GM23338 (cell line): ENCODE results near the gene STK4. TPM values are rescaled to one million over a fixed set of nuclear protein-coding genes. Genes with fewer than 3 reads are reported as not detected.

ENCODE experiments used
- ATAC-seq: fragments of 200-7000 bp; cut with Tn5 transposase; 3 replicates; pipeline ENCODE4 v1.9.1; 2020
- DNase-seq: peaks from one replicate; pipeline ENCODE4 v3.0.0-alpha.2; 2015; ENCODE audit warnings: low spot score
- H2AFZ ChIP-seq: fragments of 200-600 bp; sonication (generic); 2 replicates; pipeline ENCODE4 v1.8.0; 2016; ENCODE audit warnings: antibody characterized with exemption, mild to moderate bottlenecking, moderate library complexity
- H3F3A ChIP-seq: fragments of 200-600 bp; sonication (generic); replicated peaks from 2 replicates; pipeline ENCODE4 v1.8.0; 2017; ENCODE audit warnings: antibody characterized with exemption, mixed run types, low read depth
- H3K27ac ChIP-seq: fragments of 200-600 bp; sonication (generic); 2 replicates; pipeline ENCODE4 v1.6.1; 2016; ENCODE audit warnings: low read depth
- H3K27me3 ChIP-seq: fragments of 200-600 bp; sonication (generic); 2 replicates; pipeline ENCODE4 v1.8.0; 2016; ENCODE audit warnings: mild to moderate bottlenecking, mixed run types, moderate library complexity; ENCODE audit not compliant: insufficient read depth
- H3K36me3 ChIP-seq: fragments of 200-600 bp; sonication (generic); 2 replicates; pipeline ENCODE4 v1.8.0; 2016; ENCODE audit warnings: mild to moderate bottlenecking; ENCODE audit not compliant: insufficient read depth
- H3K4me1 ChIP-seq: fragments of 200-600 bp; sonication (generic); 2 replicates; pipeline ENCODE4 v1.8.0; 2016; ENCODE audit warnings: mild to moderate bottlenecking, moderate library complexity; ENCODE audit not compliant: insufficient read depth
- H3K4me2 ChIP-seq: fragments of 200-600 bp; sonication (generic); 2 replicates; pipeline ENCODE4 v1.7.1; 2017; ENCODE audit warnings: mixed run types
- H3K4me3 ChIP-seq: fragments of 200-600 bp; sonication (generic); 2 replicates; pipeline ENCODE4 v1.6.1; 2016; ENCODE audit warnings: mixed run types
- H3K79me2 ChIP-seq: fragments of 200-600 bp; sonication (generic); replicated peaks from 2 replicates; pipeline ENCODE4 v1.8.0; 2017; ENCODE audit warnings: mild to moderate bottlenecking; ENCODE audit not compliant: insufficient read depth
- H3K9me2 ChIP-seq: fragments of 200-600 bp; sonication (generic); 2 replicates; pipeline ENCODE4 v1.8.0; 2017; ENCODE audit not compliant: insufficient read depth
- H4K20me1 ChIP-seq: fragments of 200-600 bp; sonication (generic); replicated peaks from 2 replicates; pipeline ENCODE4 v1.8.0; 2017; ENCODE audit warnings: mild to moderate bottlenecking; ENCODE audit not compliant: insufficient read depth
- H3K27ac Mint-ChIP-seq: 2 replicates; pipeline ENCODE4 v1.8.0; 2020; ENCODE audit warnings: inconsistent platforms, mild to moderate bottlenecking, moderate library complexity, mixed read lengths
- H3K27me3 Mint-ChIP-seq: 3 replicates; pipeline ENCODE4 v1.8.0; 2022; ENCODE audit warnings: low read depth, mild to moderate bottlenecking, moderate library complexity, mixed read lengths, inconsistent platforms; ENCODE audit not compliant: insufficient read depth, poor library complexity
- H3K36me3 Mint-ChIP-seq: 3 replicates; pipeline ENCODE4 v1.8.0; 2021; ENCODE audit warnings: low read depth, mild to moderate bottlenecking, inconsistent platforms, moderate library complexity, mixed read lengths
- H3K4me1 Mint-ChIP-seq: 3 replicates; pipeline ENCODE4 v1.8.0; 2020; ENCODE audit warnings: mild to moderate bottlenecking, inconsistent platforms, mixed read lengths
- H3K4me3 Mint-ChIP-seq: 3 replicates; pipeline ENCODE4 v1.8.0; 2021; ENCODE audit warnings: moderate library complexity, mild to moderate bottlenecking, inconsistent platforms, mixed read lengths
- H3K9me3 Mint-ChIP-seq: 3 replicates; pipeline ENCODE4 v1.8.0; 2020; ENCODE audit warnings: moderate library complexity, mild to moderate bottlenecking, inconsistent platforms, mixed read lengths
- CREB1 ChIP-seq: fragments of 250-450 bp; sonication (Bioruptor Pico); IDR thresholded peaks from 2 replicates; pipeline ENCODE4 v1.5.0; 2020; ENCODE audit warnings: low read depth, mild to moderate bottlenecking, moderate library complexity
- ETS1 ChIP-seq: IDR thresholded peaks from 2 replicates; pipeline ENCODE4 v1.6.1; 2016; ENCODE audit warnings: antibody characterized with exemption
- EZH2 ChIP-seq: fragments of 200-600 bp; sonication (generic); IDR thresholded peaks from one replicate; pipeline ENCODE4 v1.8.0; 2017; ENCODE audit warnings: antibody characterized with exemption, mild to moderate bottlenecking, low read depth; ENCODE audit not compliant: unreplicated experiment
- EZH2phosphoT487 ChIP-seq: fragments of 200-600 bp; sonication (generic); IDR thresholded peaks from one replicate; pipeline ENCODE4 v1.8.1; 2018; ENCODE audit warnings: antibody characterized with exemption; ENCODE audit not compliant: unreplicated experiment
- JUNB ChIP-seq: IDR thresholded peaks from one replicate; pipeline ENCODE4 v1.6.1; 2016; ENCODE audit warnings: antibody characterized with exemption; ENCODE audit not compliant: unreplicated experiment
- NANOG ChIP-seq: IDR thresholded peaks from 2 replicates; pipeline ENCODE4 v1.6.1; 2016; ENCODE audit warnings: antibody characterized with exemption, borderline replicate concordance
- POLR2AphosphoS5 ChIP-seq: IDR thresholded peaks from 2 replicates; pipeline ENCODE4 v1.6.1; 2016; ENCODE audit warnings: antibody characterized with exemption, low read depth
- REST ChIP-seq: IDR thresholded peaks from one replicate; pipeline ENCODE4 v1.6.1; 2018; ENCODE audit warnings: antibody characterized with exemption; ENCODE audit not compliant: unreplicated experiment
- STAT1 ChIP-seq: IDR thresholded peaks from one replicate; pipeline ENCODE4 v1.6.1; 2016; ENCODE audit warnings: antibody characterized with exemption; ENCODE audit not compliant: unreplicated experiment
- ZNF114 ChIP-seq: fragments of 250-450 bp; sonication (Bioruptor Pico); IDR thresholded peaks from 2 replicates; pipeline ENCODE4 v1.5.0; 2020; ENCODE audit warnings: mild to moderate bottlenecking, moderate library complexity
- ZNF331 ChIP-seq: fragments of 250-450 bp; sonication (Bioruptor Pico); IDR thresholded peaks from 2 replicates; pipeline ENCODE4 v1.5.0; 2020; ENCODE audit warnings: low read depth, mild to moderate bottlenecking, moderate library complexity
- ZNF462 ChIP-seq: fragments of 250-450 bp; sonication (Bioruptor Pico); IDR thresholded peaks from 2 replicates; pipeline ENCODE4 v1.5.0; 2020; ENCODE audit warnings: mild to moderate bottlenecking, moderate library complexity
- polyA plus RNA-seq: library from polyadenylated mRNA; unstranded; fragments of >200 nt; fragmentation: Nextera tagmentation; extraction: Ambion mirVana; gene quantifications from 2 replicates; pipeline ENCODE4 v1.2.1, GENCODE V29; 2016
- total RNA-seq: library from RNA; depleted of rRNA; stranded (reverse); fragments of >200 nt; shearing (Covaris generic); gene quantifications from 2 replicates; pipeline ENCODE4 v1.2.3, GENCODE V29; 2014
- TF ChIP-seq, protein P1 (sequence below), 2 experiments: fragments of 200-600 bp in 1 of 2; sonication (generic) in 1 of 2; conservative IDR thresholded peaks; 2 replicates each; pipeline versions ENCODE4 v1.5.1 to v1.6.1; 2016 to 2017; ENCODE audit warnings: antibody characterized with exemption in 2 of 2, low read depth in 2 of 2, mild to moderate bottlenecking in 2 of 2, moderate library complexity in 1 of 2

Gene STK4
- total and polyA plus RNA-seq, 2 experiments from 2014 or later: 37.7 to 58.7 TPM

- Histone ChIP-seq H3K79me2 (no peaks in the 10 kb centered on the region), H3F3A (0 out of 2 replicates have a peak, but pooled peaks cover 4% of the 10 kb centered on the region), H4K20me1 (peaks cover 27% of the 10 kb centered on the region), H3K4me1 (no peaks in the 10 kb centered on the region), H3K4me3 (no peak overlapping the region), H3K9me2 (no peaks in the 10 kb centered on the region), H3K4me2 (no peak overlapping the region), H3K27ac (no peak overlapping the region), H3K36me3 (peaks cover 43% of the 10 kb centered on the region), H2AFZ (no peak overlapping the region), H3K27me3 (no peaks in the 10 kb centered on the region)
- peaks cover 76% of the 10 kb centered on the region for H3K36me3 Mint-ChIP-seq
- no peaks in the 10 kb centered on the region for H3K9me3 Mint-ChIP-seq
- TF ChIP-seq EZH2phosphoT487 (no peak), ETS1 (no peak), ZNF462 (CRISPR knock-in tag) (no peak), STAT1 (no peak), POLR2AphosphoS5 (no peak), JUNB (no peak), REST (no peak), ZNF331 (no peak), NANOG (no peak), CREB1 (CRISPR knock-in tag) (no peak), EZH2 (no peak), ZNF114 (CRISPR knock-in tag) (no peak)
- TF ChIP-seq, protein P1, sequence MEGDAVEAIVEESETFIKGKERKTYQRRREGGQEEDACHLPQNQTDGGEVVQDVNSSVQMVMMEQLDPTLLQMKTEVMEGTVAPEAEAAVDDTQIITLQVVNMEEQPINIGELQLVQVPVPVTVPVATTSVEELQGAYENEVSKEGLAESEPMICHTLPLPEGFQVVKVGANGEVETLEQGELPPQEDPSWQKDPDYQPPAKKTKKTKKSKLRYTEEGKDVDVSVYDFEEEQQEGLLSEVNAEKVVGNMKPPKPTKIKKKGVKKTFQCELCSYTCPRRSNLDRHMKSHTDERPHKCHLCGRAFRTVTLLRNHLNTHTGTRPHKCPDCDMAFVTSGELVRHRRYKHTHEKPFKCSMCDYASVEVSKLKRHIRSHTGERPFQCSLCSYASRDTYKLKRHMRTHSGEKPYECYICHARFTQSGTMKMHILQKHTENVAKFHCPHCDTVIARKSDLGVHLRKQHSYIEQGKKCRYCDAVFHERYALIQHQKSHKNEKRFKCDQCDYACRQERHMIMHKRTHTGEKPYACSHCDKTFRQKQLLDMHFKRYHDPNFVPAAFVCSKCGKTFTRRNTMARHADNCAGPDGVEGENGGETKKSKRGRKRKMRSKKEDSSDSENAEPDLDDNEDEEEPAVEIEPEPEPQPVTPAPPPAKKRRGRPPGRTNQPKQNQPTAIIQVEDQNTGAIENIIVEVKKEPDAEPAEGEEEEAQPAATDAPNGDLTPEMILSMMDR (conservative IDR thresholded peaks at IDR 0.05; ENCODE audit: low read depth in 2 of 2): no peak
- no peak overlapping the region for H3K4me3 Mint-ChIP-seq
- no peak for DNase-seq
- no peaks in the 10 kb centered on the region for H3K27me3 Mint-ChIP-seq
- H3K4me1 Mint-ChIP-seq: no peaks in the 10 kb centered on the region
- no peak overlapping the region for H3K27ac Mint-ChIP-seq
- no peak for ATAC-seq
Observed at GRCh38 chr20:44948107-44948506, 18.2 kb upstream of the STK4 start.
